NCI-H1694 (cell line): ENCODE data around the gene STX1B.
A peak's percentile ranks its signal among the peaks of the same experiment; 100 is the strongest.
"Not testable (repeated sequence)": the region's sequence is repeated elsewhere in the genome, so short reads cannot be mapped to it uniquely, and the experiment has no call there.

ENCODE experiments used
- DNase-seq: peaks from one replicate; lab custom pipeline; 2025; lab: John Stamatoyannopoulos, UW

Gene STX1B

GRCh38 chr16:31013292-31013691 lies 2.9 kb upstream of the STX1B start:
- DNase-seq = not testable (repeated sequence)

GRCh38 chr16:31011815-31012214 lies 1.4 kb upstream of the STX1B start:
- not testable (repeated sequence) for DNase-seq

GRCh38 chr16:31009894-31010584 lies 399 bp downstream of the STX1B start:
- DNase-seq = no peak

- DNase-seq = no peak
Measured at GRCh38 chr16:31009120-31009519, 1.3 kb downstream of the STX1B start.

GRCh38 chr16:31008551-31008950 lies 1.9 kb downstream of the STX1B start:
- DNase-seq = no peak

GRCh38 chr16:31008149-31008548 lies 2.3 kb downstream of the STX1B start:
- DNase-seq = no peak

- no peak for DNase-seq
Measured at GRCh38 chr16:31007684-31008083, 2.8 kb downstream of the STX1B start.

- DNase-seq = no peak
Measured at GRCh38 chr16:31006589-31006988, 3.8 kb downstream of the STX1B start.

- peak; percentile 32 for DNase-seq
Measured at GRCh38 chr16:31006086-31006385, 4.4 kb downstream of the STX1B start.

- no peak for DNase-seq
Measured at GRCh38 chr16:31005350-31006085, 4.9 kb downstream of the STX1B start.

GRCh38 chr16:31004658-31005057 lies 5.8 kb downstream of the STX1B start:
- no peak for DNase-seq

GRCh38 chr16:31003744-31004143 lies 6.7 kb downstream of the STX1B start:
- no peak for DNase-seq

- no peak for DNase-seq
Measured at GRCh38 chr16:31002862-31003341, 7.5 kb downstream of the STX1B start.

- no peak for DNase-seq
Measured at GRCh38 chr16:31002250-31002700, 8.2 kb downstream of the STX1B start.

GRCh38 chr16:31001507-31002249 lies 8.8 kb downstream of the STX1B start:
- no peak for DNase-seq

GRCh38 chr16:31000671-31001382 lies 9.6 kb downstream of the STX1B start:
- no peak for DNase-seq

- DNase-seq = peak; percentile 83
Measured at GRCh38 chr16:30998852-30999761, 11.3 kb downstream of the STX1B start.

GRCh38 chr16:30997725-30998711 lies 12.4 kb downstream of the STX1B start:
- no peak for DNase-seq

GRCh38 chr16:30996985-30997724 lies 13.3 kb downstream of the STX1B start:
- DNase-seq = no peak
